ENCODE measurements around the gene PTPRH.
"Not testable (repeated sequence)": the region's sequence is repeated elsewhere in the genome, so short reads cannot be mapped to it uniquely, and the experiment has no call there.

Gene PTPRH

GRCh38 chr19:55226273-55226672, 17.0 kb upstream of the PTPRH start:
- FAIRE-seq: no peak

- FAIRE-seq: no peak
Measured at GRCh38 chr19:55225415-55225958, 16.2 kb upstream of the PTPRH start.

- FAIRE-seq: not testable (repeated sequence)
Measured at GRCh38 chr19:55224679-55225414, 15.5 kb upstream of the PTPRH start.

- no peak for FAIRE-seq
Measured at GRCh38 chr19:55224038-55224665, 14.9 kb upstream of the PTPRH start.

- no peak for FAIRE-seq
Measured at GRCh38 chr19:55223291-55224037, 14.2 kb upstream of the PTPRH start.

- no peak for FAIRE-seq
Measured at GRCh38 chr19:55220525-55220924, 11.2 kb upstream of the PTPRH start.

- FAIRE-seq: peak; percentile 29
Measured at GRCh38 chr19:55216461-55217198, 7.3 kb upstream of the PTPRH start.

GRCh38 chr19:55213547-55213946, 4.2 kb upstream of the PTPRH start:
- FAIRE-seq: no peak

GRCh38 chr19:55212447-55212846, 3.1 kb upstream of the PTPRH start:
- FAIRE-seq: no peak

- FAIRE-seq: no peak
Measured at GRCh38 chr19:55209693-55210472, 582 bp upstream of the PTPRH start.

GRCh38 chr19:55206664-55207500, 2.4 kb downstream of the PTPRH start:
- no peak for FAIRE-seq

- FAIRE-seq: not testable (repeated sequence)
Measured at GRCh38 chr19:55202199-55202598, 7.1 kb downstream of the PTPRH start.

GRCh38 chr19:55199620-55200204, 9.6 kb downstream of the PTPRH start:
- no peak for FAIRE-seq

GRCh38 chr19:55198651-55199050, 10.7 kb downstream of the PTPRH start:
- no peak for FAIRE-seq

GRCh38 chr19:55197528-55197927, 11.8 kb downstream of the PTPRH start:
- no peak for FAIRE-seq

GRCh38 chr19:55196803-55197202, 12.5 kb downstream of the PTPRH start:
- FAIRE-seq: no peak

- no peak for FAIRE-seq
Measured at GRCh38 chr19:55193481-55193880, 15.8 kb downstream of the PTPRH start.

GRCh38 chr19:55189403-55189835, 19.9 kb downstream of the PTPRH start:
- FAIRE-seq: no peak

- FAIRE-seq: no peak
Measured at GRCh38 chr19:55188625-55189024, 20.7 kb downstream of the PTPRH start.

GRCh38 chr19:55186080-55186479, 23.2 kb downstream of the PTPRH start:
- FAIRE-seq: no peak

- FAIRE-seq: no peak
Measured at GRCh38 chr19:55181740-55182139, 27.6 kb downstream of the PTPRH start.

All from TTC549 (cell line).